ENCODE data around the gene SDF4. TPM values are rescaled to one million over a fixed set of nuclear protein-coding genes. Genes with fewer than 3 reads are reported as not detected.

Gene SDF4
- total RNA-seq, 4 donors from 2014 or later, result 81.7 to 121 (median 104) TPM

DNA sequence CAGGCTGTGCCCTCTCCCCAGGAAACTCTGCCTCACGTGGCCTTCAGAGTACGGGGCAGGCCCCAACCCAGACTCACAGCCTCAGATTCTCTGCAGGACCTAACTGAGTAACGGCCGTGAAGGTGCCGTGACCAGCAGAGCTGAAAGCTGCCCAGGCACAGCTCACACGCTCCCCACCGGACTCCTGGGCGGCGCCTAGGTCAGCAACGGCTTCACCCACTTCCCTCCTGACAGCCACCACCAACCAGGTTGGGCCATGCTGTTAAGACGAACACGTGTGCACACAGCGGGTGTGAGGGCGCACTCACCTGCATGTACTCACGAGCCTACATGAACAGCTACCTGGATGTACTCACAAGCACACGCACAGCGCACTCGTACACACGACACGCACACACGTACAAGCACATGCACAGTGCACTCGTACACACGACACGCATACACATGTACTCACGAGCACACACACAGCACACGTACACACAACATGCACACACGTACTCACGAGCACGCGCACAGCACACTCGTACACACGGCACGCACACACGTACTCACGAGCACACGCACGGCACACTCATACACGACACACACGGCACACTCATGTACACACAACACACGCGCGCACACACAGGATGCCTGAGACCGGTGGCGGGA lies 9.1 kb downstream of the SDF4 start:
- WGBS, 2 donors, result 95% methylated on average over 39 to 42 of the region's 44 CpGs
- no peak overlapping the region for H3K4me3 ChIP-seq (ENCODE audit: low read depth, poor library complexity, severe bottlenecking)
- TF ChIP-seq CTCF (IDR thresholded peaks at IDR 0.05), result no peak
- no peak for TF ChIP-seq POLR2A (IDR thresholded peaks at IDR 0.05)
- intact Hi-C loops (cut with DNase I; ENCODE audit: low total_unique reads), result no loop called here
- DNase-seq (ENCODE audit: low spot score in 2 of 2), result no peak

- intact Hi-C loops (cut with DNase I; ENCODE audit: low total_unique reads), result no loop called here
- WGBS, 2 donors, result 84 to 91% methylated on average over 14 to 22 of the region's 30 CpGs
- no peak overlapping the region for H3K4me3 ChIP-seq (ENCODE audit: low read depth, poor library complexity, severe bottlenecking)
- DNase-seq (ENCODE audit: low spot score in 2 of 2), result no peak
- TF ChIP-seq POLR2A (IDR thresholded peaks at IDR 0.05) (no peak), CTCF (IDR thresholded peaks at IDR 0.05) (no peak)
Observed at GRCh38 chr1:1221887-1222574, 9.8 kb downstream of the SDF4 start.

DNA sequence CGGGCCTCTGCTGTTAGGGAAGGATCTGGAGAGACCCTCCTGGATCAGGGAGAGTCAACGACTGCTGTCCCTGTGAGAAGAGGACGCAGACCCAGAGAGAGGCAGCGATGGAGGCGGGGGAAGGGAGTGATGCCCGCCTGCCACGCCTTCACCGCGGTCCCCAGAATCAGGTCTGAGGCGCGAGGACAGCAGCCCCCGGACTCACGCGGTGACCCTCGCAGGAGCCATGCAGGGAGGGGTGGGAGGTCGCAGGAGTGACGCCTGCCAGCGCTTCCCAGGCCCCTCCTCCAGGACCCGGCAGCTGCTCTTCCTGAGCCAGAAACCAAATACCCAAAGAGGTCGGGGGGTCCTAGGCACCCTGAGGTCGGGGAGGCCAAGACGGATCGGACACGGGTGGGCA lies 11.6 kb downstream of the SDF4 start:
- no peak for TF ChIP-seq POLR2A (IDR thresholded peaks at IDR 0.05)
- no peak for TF ChIP-seq CTCF (IDR thresholded peaks at IDR 0.05)
- H3K4me3 ChIP-seq (ENCODE audit: low read depth, poor library complexity, severe bottlenecking), result no peak overlapping the region
- 90 to 92% methylated on average over 22 to 23 of the region's 24 CpGs for WGBS, 2 donors
- no peak for DNase-seq (ENCODE audit: low spot score in 2 of 2)
- intact Hi-C loops (cut with DNase I; ENCODE audit: low total_unique reads), result no loop called here

GRCh38 chr1:1219341-1219740 lies 12.5 kb downstream of the SDF4 start:
- no peak for DNase-seq (ENCODE audit: low spot score in 2 of 2)
- TF ChIP-seq CTCF (IDR thresholded peaks at IDR 0.05) (no peak), POLR2A (IDR thresholded peaks at IDR 0.05) (no peak)
- 95 to 98% methylated on average over 20 of the region's 20 CpGs for WGBS, 2 donors
- no peak overlapping the region for H3K4me3 ChIP-seq (ENCODE audit: low read depth, poor library complexity, severe bottlenecking)
- intact Hi-C loops (cut with DNase I; ENCODE audit: low total_unique reads), result no loop called here

DNA sequence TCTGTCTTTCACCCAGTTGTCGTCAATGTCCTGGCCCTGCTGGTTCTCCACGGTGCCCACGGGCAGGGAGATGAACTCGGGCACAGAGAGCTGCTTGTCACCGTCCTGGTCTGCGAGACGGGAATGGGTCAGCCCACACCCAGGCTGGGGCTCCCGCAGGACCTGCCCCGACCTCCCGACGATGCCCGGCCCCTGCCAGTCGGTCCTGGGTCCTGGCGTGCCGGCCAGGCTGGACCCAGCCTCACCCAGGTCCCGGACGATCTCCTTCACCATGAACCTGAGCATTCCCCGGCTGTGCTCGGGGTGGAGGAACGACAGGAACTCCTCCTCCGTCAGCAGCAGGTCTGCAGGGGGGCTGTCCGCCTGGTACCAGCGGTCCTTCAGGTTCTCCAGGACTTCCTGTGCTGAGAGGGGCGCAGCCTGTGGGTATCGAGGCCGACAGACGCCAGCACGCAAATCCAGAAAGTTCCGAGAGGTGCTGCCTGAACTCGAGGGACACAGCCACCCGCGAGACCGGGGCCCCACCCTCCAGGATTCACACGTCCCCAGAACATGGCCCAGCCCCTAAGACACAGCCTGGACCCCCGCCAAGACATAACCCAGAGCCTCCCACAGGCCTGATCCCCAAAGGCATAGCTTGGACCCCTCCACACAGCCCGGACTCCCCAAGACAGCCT lies 13.1 kb downstream of the SDF4 start:
- H3K4me3 ChIP-seq (ENCODE audit: low read depth, poor library complexity, severe bottlenecking), result no peak overlapping the region
- intact Hi-C loops (cut with DNase I; ENCODE audit: low total_unique reads), result no loop called here
- WGBS, 2 donors, result 91 to 94% methylated on average over 24 to 26 of the region's 36 CpGs
- no peak for DNase-seq (ENCODE audit: low spot score in 2 of 2)
- TF ChIP-seq CTCF (IDR thresholded peaks at IDR 0.05) (no peak), POLR2A (IDR thresholded peaks at IDR 0.05) (no peak)

All from lower leg skin (tissue), 4 donors.